Fibroblast of skin of right quadriceps (primary cell): ENCODE measurements around the gene SMARCAL1.
A peak's percentile ranks its signal among the peaks of the same experiment; 100 is the strongest.

Experiments used
- DNase-seq: peaks from one replicate; pipeline ENCODE4 v3.0.0-alpha.2; 2013

The SMARCAL1 gene

DNA sequence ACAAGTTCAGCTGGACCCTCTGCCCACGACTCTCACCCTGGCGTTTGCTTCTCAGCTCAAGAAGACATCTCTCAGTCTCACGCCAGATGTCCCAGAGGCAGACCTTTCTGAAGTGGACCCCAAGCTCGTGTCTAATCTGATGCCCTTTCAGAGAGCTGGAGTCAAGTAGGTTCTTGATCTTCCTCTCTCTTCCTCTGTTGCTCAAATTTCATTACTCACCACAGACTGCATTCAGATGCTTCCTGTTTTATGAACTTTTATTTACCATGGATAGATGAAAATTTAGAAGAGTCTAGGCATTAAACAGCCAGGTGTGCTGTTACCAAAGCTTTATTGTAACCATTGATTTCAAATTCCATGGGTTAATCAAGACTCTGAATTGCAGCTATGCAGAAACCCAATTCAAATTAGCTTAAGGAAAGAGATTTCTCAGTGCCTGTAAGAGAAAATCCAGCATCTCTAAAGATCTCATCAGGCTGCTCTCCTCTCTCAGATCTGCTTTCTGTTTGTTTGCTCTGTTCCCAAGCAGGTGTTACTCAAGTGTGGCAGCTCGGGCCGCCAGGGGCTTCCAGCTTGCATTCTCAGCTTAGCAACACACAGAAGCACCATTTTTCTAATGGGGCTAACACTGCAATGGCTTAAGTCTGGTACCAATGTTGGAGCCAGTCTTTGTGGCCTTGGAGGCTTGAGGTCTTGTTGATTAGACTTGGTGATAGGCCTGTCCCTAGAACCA, 16.5 kb downstream of the SMARCAL1 start:
- DNase-seq, result no peak

DNA sequence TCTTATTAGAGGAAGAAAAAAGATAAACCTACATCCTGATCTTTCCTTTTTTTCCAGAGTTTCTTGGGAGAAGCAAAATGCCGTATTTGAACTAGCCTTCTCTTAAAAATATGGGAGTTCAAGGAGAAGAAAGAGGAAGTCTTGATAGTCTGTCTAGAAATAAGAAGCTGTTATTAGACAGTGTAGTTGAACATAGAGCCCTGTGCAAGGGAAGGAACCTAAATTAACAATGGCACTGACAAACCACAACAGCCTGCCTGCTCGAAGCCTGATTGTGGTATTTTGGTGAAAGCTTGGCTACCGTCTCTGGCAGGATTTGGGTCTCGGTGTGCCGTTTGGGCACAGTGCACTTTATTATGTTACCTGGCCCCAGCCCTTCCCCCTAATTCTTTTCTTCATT, 17.1 kb downstream of the SMARCAL1 start:
- DNase-seq, result no peak

- no peak for DNase-seq
Measured at GRCh38 chr2:216430811-216431530, 18.7 kb downstream of the SMARCAL1 start.

GRCh38 chr2:216431531-216431856, 19.2 kb downstream of the SMARCAL1 start:
- no peak for DNase-seq

DNA sequence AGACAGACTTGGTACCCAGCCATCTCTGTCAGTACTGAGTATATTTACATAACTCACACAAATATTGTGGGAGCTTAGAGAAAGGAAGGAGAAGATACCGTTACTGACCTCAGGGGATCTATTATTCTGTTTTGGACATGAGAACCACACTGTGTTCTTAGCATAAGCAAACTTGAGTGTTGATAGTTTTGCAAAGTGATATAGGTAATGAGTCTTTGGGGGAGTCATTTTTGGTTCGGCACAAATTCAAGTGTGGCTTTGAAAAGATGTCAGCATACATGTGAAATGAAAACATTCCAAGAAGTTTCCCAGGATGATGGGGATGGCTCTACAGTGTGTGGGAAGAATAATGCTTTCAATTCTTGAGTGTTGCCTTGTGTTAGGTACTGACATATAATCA, 24.1 kb downstream of the SMARCAL1 start:
- DNase-seq, result peak; percentile 45

DNA sequence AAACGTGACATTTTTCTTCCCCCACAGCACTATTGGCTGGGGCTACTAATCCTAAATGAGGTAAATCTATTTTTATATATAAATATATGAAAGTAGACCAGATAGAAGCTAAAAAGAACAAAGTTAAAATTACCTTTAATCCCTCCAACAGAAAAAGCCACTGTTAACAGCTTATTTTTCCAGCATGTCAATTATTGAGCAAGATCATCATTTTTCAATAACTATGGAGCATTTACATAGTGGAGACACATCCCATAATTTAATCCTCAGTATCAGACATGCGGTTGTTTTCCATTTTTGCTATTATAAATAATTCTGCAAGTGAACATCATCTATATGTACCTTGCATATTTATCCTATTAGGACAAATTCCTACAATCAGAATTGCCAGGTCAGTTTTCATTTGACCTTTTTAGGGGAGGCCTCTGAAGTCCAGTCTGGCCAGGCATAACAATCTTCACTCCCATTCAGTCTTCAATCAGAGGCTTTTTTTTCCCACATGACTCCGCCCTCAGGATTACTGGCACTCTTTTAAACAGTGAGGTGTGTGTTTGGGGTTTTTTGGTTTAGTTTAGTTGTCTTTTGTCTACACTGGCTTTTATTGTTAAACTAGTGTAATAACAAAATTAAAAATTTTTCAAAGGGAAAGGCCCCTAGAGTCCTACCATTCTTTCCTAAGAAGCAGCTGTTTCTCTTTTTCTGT, 29.2 kb downstream of the SMARCAL1 start:
- DNase-seq, result no peak

GRCh38 chr2:216445501-216445900, 33.2 kb downstream of the SMARCAL1 start:
- DNase-seq, result no peak

- no peak for DNase-seq
Measured at GRCh38 chr2:216446343-216446742, 34.1 kb downstream of the SMARCAL1 start.

DNA sequence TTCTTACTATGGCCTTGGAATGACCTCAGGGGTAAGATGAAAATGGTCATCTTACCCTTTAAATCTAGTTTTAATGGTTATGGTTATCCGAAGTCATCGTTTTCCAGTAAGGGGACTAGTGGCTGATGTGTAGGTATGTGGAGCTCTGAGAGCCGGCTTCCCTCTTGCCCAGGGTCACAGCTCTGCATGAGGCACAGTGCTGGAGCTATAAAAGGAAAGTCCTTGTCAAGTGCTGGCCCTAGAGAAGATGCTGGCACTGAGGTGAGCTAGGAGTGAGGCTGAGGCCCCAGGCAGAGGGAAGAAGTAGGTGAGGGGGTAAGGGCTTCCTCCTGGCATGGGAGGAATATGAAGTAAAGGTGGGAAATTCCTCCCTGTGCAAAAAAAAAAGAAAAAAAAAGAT, 35.0 kb downstream of the SMARCAL1 start:
- no peak for DNase-seq

DNA sequence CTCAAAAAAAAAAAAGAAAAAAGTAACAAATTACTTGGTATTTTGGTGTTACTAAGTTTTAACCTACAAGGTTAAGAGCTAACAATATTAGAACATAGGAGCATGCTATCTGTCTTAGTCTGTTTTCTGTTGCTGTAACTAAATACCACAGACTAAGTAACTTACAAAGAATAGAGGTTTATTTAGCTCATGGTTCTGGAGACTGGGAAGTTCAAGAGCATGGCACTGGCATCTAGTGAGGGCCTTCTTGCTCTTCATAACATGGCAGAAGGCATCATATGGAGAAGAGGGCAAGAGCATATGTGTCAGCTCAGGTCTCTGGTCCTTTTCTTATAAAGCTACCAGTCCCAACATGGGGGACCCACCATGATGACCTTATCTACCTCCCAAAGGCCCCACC, 36.5 kb downstream of the SMARCAL1 start:
- no peak for DNase-seq

DNA sequence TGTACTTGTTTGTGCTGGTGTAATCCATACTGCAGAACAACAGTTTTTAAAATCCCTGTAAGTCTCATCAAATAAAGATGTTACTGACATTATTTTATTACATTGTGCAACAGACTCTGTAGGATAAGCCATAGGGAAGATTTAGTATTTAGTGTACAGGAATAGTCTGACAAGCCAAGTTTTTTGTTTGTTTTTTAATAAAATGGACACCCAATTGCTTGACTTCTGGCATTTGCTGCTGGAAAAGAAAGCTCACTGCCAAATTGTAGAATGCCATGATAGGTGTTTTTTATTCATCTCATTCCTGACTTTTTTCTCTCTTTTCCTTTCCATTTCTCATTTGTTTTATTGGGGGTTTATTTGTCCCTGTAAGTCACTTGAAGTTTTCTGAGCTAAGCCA, 38.1 kb downstream of the SMARCAL1 start:
- no peak for DNase-seq

- DNase-seq, result no peak
Measured at GRCh38 chr2:216450784-216451183, 38.5 kb downstream of the SMARCAL1 start.

GRCh38 chr2:216453955-216454614, 41.8 kb downstream of the SMARCAL1 start:
- no peak for DNase-seq

GRCh38 chr2:216463148-216463547, 50.9 kb downstream of the SMARCAL1 start:
- no peak for DNase-seq

- no peak for DNase-seq
Measured at GRCh38 chr2:216464104-216464720, 51.9 kb downstream of the SMARCAL1 start.

GRCh38 chr2:216465579-216466195, 53.4 kb downstream of the SMARCAL1 start:
- no peak for DNase-seq

DNA sequence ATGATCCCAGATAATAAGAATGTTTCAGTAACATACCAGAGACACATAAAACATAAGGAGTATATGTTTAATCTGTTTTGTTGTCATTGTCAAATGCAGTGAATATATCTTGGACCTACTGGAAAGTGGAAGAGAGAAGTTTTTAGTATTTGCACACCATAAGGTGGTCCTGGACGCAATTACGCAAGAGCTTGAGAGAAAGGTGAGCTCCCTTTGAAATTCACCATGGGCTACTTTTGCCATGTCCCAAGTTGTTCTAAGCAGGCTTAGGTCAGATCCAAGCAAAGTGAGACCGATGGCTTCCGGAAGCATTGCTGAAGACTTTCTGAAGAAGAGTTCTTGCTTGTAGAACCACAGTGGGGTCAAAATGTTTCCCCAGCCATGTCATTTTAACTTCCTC, 55.6 kb downstream of the SMARCAL1 start:
- no peak for DNase-seq

GRCh38 chr2:216469661-216470060, 57.4 kb downstream of the SMARCAL1 start:
- no peak for DNase-seq

DNA sequence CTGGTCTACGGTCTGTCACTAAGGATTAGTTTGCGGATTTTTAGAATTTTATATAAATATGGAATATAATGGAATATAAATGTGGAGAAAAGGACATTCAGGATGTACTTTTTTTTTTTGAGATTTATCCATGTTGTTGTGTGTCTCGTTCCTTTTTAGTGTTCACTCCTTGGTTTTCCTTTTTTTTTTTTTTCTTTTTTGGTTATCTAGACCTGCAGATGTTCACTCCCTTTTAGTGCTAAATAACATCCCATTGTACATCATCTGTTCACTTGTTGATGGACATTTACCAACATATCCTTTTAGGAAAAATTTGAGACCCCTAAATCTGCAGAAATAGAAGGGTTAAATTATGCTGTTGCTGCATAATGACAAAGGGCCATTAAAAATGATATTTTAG, 60.9 kb downstream of the SMARCAL1 start:
- no peak for DNase-seq

- DNase-seq, result no peak
Measured at GRCh38 chr2:216474925-216475670, 62.8 kb downstream of the SMARCAL1 start.

- DNase-seq, result no peak
Measured at GRCh38 chr2:216475767-216476166, 63.5 kb downstream of the SMARCAL1 start.
